PC-3 (cell line): ENCODE results near the gene GALNS.

ENCODE experiments used
- EZH2 ChIP-seq: fragments of 300-600 bp; sonication (generic); IDR thresholded peaks from one replicate; pipeline ENCODE4 v1.6.1; 2017; ENCODE audit warnings: antibody characterized with exemption, mild to moderate bottlenecking, low read length; ENCODE audit not compliant: unreplicated experiment
- TF ChIP-seq, protein P1 (sequence below): fragments of 300-600 bp; sonication (generic); conservative IDR thresholded peaks from 2 replicates; pipeline ENCODE4 v1.5.1; 2017; ENCODE audit warnings: antibody characterized with exemption, low read depth, mild to moderate bottlenecking, low read length

DNA sequence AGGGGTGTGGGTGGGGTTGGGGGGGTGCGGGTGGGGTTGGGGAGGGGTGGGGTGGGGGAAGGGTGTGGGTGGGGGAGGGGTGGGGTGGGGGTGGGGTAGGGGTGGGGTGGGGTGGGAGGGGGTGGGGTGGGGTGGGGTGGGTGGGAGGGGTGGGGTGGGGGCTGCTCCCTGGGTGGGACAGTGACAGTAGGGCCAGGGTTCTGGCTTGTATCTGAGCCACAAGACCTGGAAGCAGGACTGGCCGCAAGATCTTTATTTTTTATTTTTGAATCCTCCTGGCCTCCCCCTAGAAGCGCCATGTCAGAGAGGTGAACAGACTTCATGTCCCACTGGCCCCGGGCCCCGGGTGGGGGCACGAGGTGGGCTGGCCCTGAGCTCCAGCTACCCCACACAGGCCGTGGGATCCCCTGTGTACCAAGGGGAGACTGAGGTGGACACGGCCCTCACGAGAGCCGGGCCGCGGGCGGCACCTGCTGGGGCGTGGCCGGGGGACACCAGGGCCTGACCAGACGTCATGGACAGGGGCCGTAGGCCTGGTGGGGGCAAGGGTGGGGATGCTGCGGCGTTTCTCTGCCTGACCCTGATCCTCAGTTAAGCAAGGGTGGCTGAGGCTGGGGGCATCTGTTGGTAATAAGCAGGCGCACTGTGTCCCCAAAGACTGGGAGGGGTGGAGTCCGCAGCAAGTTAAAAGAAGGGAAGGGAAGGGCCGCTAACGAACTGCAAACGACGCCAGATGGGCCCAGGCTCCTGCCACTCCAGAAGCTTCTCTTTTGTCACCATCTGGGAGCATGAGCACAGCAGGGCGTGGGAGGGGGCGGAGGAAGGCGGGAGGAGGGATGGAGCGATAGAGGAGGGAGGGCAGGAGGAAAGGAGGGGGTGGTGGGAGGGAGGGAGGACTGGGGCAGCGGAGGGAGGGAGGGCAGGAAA lies 32.0 kb upstream of the GALNS start:
- TF ChIP-seq, protein P1, sequence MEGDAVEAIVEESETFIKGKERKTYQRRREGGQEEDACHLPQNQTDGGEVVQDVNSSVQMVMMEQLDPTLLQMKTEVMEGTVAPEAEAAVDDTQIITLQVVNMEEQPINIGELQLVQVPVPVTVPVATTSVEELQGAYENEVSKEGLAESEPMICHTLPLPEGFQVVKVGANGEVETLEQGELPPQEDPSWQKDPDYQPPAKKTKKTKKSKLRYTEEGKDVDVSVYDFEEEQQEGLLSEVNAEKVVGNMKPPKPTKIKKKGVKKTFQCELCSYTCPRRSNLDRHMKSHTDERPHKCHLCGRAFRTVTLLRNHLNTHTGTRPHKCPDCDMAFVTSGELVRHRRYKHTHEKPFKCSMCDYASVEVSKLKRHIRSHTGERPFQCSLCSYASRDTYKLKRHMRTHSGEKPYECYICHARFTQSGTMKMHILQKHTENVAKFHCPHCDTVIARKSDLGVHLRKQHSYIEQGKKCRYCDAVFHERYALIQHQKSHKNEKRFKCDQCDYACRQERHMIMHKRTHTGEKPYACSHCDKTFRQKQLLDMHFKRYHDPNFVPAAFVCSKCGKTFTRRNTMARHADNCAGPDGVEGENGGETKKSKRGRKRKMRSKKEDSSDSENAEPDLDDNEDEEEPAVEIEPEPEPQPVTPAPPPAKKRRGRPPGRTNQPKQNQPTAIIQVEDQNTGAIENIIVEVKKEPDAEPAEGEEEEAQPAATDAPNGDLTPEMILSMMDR = no peak
- no peak for TF ChIP-seq EZH2
